ENCODE measurements around the gene CCR2. TPM values are rescaled to one million over a fixed set of nuclear protein-coding genes. Genes with fewer than 3 reads are reported as not detected.
"Not testable (repeated sequence)": the region's sequence is repeated elsewhere in the genome, so short reads cannot be mapped to it uniquely, and the experiment has no call there.

The CCR2 gene
- total RNA-seq, 4 donors from 2014 or later = 0.89 to 1.8 (median 1.3) TPM; not detected in 1

DNA sequence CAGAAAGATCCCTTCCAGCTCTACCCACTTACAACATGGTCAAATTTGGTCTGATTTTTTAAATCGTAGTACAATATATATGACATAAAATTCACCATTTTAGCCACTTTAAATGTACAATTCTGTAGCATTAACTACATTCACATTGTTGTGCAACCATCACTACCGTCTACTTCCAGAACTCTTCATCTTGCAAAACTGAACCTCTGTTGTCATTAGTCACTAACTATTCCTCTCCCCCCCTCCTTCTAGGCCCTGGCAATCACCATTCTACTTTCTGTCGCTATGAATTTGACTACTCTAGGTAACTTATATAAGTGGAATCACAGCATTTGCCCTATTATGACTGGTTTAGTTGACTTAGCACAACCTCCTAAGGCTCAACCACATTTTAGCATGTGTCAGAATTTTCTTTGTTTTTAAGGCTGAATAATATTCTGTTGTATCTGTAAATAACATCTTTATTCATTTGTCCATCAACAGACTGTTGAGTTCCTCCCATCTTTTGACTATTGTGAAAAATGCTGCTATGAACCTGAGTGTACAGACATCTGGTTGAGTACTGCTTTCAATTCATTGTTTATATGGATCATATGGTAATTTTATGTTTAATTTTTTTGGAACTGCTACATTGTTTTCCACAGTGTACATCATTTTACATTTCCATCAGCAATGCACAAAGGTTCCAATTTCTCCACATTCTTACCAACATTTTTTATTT is 35.5 kb upstream of the CCR2 start:
- TF ChIP-seq, protein P1, sequence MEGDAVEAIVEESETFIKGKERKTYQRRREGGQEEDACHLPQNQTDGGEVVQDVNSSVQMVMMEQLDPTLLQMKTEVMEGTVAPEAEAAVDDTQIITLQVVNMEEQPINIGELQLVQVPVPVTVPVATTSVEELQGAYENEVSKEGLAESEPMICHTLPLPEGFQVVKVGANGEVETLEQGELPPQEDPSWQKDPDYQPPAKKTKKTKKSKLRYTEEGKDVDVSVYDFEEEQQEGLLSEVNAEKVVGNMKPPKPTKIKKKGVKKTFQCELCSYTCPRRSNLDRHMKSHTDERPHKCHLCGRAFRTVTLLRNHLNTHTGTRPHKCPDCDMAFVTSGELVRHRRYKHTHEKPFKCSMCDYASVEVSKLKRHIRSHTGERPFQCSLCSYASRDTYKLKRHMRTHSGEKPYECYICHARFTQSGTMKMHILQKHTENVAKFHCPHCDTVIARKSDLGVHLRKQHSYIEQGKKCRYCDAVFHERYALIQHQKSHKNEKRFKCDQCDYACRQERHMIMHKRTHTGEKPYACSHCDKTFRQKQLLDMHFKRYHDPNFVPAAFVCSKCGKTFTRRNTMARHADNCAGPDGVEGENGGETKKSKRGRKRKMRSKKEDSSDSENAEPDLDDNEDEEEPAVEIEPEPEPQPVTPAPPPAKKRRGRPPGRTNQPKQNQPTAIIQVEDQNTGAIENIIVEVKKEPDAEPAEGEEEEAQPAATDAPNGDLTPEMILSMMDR (IDR thresholded peaks at IDR 0.05) = no peak
- no peak for TF ChIP-seq POLR2A (IDR thresholded peaks at IDR 0.05)
- DNase-seq (ENCODE audit: low spot score in 2 of 2) = no peak
- WGBS, 2 donors = 77 to 78% methylated on average over 3 of the region's 3 CpGs
- intact Hi-C loops (cut with DNase I; ENCODE audit: low total_unique reads) = no loop called here
- no peak overlapping the region for H3K4me3 ChIP-seq (ENCODE audit: low read depth, poor library complexity, severe bottlenecking)

DNA sequence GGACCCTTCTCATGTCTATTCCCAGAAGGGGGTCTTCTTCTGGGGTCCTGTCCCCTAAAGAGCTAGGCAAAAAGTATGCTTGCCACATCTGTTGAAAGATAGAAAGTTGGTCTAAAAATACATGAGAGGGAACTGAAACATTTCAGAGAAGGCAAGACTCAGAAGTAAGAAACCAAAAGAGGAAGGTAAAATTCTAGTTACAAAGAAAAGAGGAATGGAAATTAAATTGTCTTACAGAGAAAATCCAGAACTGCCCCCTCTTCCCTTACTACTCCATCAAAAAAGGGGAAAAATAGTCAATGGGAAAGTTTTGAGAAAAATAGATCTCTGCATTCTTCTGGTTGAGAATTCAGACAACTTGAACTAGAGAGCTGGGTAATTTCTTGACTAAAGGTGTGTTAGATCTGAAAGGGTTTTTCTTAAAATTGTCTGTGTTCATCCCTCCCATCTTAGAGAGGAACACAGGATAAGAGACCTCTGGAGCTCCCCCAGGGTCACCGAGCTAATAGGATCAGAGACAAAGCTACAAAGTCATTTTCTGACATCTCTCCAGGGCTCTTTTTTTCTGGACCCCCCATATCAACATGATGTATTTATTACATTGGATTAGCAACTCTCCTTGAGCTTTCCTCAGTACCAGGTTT is 32.3 kb upstream of the CCR2 start:
- no peak overlapping the region for H3K4me3 ChIP-seq (ENCODE audit: low read depth, poor library complexity, severe bottlenecking)
- intact Hi-C loops (cut with DNase I; ENCODE audit: low total_unique reads) = no loop called here
- 70 to 93% methylated on average over 1 of the region's 1 CpG for WGBS, 2 donors
- TF ChIP-seq POLR2A (IDR thresholded peaks at IDR 0.05) = no peak
- TF ChIP-seq, protein P1 (IDR thresholded peaks at IDR 0.05) = no peak
- no peak for DNase-seq (ENCODE audit: low spot score in 2 of 2)

DNA sequence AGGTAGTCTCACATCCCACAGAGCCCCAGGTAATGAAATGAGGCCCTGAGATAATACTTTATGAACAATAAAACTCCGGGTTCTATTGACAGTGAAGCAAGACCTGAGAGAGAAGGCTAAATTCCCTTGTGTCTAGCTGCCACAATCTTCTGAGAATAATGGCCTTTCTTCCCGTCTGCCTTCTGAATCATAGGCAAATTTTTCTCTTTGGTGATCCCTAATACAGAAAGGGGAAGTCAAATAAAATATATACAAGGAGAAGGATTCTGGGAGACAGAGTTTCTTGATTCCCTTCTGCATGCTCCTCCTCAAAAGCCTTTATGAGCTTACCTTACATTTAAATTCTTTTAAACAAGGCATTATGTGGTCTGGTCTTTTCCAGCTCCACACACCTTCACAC is 29.9 kb upstream of the CCR2 start:
- no peak overlapping the region for H3K4me3 ChIP-seq (ENCODE audit: low read depth, poor library complexity, severe bottlenecking)
- DNase-seq (ENCODE audit: low spot score in 2 of 2) = no peak
- WGBS, 2 donors = 72 to 81% methylated on average over 2 of the region's 2 CpGs
- intact Hi-C loops (cut with DNase I; ENCODE audit: low total_unique reads) = no loop called here
- TF ChIP-seq POLR2A (IDR thresholded peaks at IDR 0.05) = no peak
- TF ChIP-seq, protein P1 (IDR thresholded peaks at IDR 0.05) = no peak

DNA sequence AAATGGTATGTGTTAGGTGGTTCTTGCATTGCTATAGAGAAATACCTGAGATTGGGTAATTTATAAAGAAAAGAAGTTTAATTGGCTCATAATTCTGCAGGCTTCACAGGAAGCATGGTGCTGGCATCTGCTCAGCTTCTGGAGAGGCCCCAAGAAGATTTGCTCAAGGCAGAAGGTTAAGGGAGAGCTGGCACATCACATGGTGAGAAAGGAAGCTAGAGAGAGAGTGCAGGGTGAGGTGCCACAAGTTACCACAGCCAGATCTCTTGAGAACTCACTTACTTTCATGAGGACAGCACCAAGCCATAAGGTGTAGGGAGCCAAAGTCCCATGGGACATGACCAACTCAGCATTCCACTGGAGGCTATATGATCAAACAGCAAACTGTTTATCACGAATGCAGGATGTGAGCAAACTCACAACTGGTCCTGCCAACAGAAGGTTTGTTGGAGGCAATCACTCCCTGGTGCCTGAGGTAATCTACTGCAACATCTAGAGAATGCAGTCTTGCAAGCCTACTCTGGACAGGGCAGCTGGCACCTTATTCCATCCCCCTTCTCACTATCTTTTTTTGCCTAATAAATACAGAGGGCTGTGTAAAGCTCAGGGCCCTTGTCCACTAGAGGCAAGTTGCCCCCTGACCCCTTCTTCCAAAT is 28.1 kb upstream of the CCR2 start:
- 40 to 57% methylated on average over 1 of the region's 1 CpG for WGBS, 2 donors
- H3K4me3 ChIP-seq (ENCODE audit: low read depth, poor library complexity, severe bottlenecking) = no peak overlapping the region
- intact Hi-C loops (cut with DNase I; ENCODE audit: low total_unique reads) = no loop called here
- TF ChIP-seq POLR2A (IDR thresholded peaks at IDR 0.05) = no peak
- TF ChIP-seq, protein P1 (IDR thresholded peaks at IDR 0.05) = no peak
- no peak for DNase-seq (ENCODE audit: low spot score in 2 of 2)

DNA sequence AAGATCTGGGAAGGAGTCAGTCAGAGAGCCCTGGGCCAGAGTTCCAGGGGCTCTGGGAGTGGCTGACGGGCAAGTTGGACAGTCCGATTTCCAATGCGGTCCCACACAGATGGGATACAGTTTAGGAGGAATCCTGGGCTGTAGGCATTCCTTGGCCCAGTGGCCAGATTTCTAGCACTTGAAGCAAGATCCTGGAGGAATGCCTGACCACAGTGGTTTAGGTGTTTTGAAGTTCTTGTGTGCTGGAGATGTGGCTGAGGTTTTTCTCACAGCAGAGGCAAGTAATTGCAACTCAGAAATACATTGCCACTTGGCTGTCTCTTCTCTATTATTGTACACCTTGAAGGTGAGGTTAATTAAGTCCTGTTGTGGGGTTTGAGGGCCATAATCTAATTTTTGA is 23.2 kb upstream of the CCR2 start:
- DNase-seq (ENCODE audit: low spot score in 2 of 2); intact Hi-C loops (cut with DNase I; ENCODE audit: low total_unique reads); H3K4me3 ChIP-seq (ENCODE audit: low read depth, poor library complexity, severe bottlenecking): not testable (repeated sequence)
- whole genome bisulfite sequencing, 2 donors = 93 to 96% methylated on average over 3 of the region's 3 CpGs

DNA sequence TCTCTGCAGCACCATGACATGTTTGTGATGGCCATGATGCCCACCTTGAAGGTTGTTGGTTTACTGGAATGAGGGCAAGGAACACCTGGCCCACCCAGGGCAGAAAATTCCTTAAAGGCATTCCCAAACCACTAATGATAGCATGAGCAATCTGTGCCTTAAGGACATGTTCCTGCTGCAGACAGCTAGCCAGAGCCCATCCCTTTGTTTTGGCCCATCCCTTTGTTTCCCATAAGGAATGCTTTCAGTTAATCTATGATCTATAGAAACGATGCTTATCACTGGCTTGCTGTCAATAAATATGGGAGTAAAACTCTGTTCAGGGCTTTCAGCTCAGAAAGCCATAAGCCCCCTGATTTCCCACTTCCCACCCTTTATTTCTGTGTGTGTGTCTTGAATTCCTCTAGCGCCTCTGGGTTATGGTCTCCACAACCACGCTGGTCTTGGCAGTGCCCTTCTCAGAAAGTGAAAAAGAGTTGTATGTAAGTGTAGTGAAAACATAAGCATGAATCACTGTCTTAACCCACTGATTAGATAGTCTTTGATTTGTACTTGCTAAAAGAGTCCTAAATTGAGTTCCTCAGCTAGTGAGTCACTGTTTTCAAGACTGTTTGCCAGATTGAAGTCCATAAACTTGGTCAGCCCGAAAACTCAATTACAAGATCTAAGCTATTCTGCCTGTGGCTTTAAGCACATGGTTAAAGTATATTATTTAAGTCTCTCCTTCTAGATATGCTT is 19.0 kb upstream of the CCR2 start:
- 34 to 41% methylated on average over 4 of the region's 4 CpGs for WGBS, 2 donors
- no peak for TF ChIP-seq POLR2A (IDR thresholded peaks at IDR 0.05)
- TF ChIP-seq, protein P1 (IDR thresholded peaks at IDR 0.05) = no peak
- H3K4me3 ChIP-seq (ENCODE audit: low read depth, poor library complexity, severe bottlenecking) = no peak overlapping the region
- intact Hi-C loops (cut with DNase I; ENCODE audit: low total_unique reads) = no loop called here
- DNase-seq (ENCODE audit: low spot score in 2 of 2) = no peak
